CD4-positive, alpha-beta T cell treated with Interleukin-2 at 100 ng/mL for 4 hours (primary cell): ENCODE data around the gene SEPTIN7.

Experiments used
- DNase-seq: peaks from one replicate; pipeline ENCODE4 v3.0.0-alpha.2; 2020; ENCODE audit warnings: low spot score

Gene SEPTIN7

DNA sequence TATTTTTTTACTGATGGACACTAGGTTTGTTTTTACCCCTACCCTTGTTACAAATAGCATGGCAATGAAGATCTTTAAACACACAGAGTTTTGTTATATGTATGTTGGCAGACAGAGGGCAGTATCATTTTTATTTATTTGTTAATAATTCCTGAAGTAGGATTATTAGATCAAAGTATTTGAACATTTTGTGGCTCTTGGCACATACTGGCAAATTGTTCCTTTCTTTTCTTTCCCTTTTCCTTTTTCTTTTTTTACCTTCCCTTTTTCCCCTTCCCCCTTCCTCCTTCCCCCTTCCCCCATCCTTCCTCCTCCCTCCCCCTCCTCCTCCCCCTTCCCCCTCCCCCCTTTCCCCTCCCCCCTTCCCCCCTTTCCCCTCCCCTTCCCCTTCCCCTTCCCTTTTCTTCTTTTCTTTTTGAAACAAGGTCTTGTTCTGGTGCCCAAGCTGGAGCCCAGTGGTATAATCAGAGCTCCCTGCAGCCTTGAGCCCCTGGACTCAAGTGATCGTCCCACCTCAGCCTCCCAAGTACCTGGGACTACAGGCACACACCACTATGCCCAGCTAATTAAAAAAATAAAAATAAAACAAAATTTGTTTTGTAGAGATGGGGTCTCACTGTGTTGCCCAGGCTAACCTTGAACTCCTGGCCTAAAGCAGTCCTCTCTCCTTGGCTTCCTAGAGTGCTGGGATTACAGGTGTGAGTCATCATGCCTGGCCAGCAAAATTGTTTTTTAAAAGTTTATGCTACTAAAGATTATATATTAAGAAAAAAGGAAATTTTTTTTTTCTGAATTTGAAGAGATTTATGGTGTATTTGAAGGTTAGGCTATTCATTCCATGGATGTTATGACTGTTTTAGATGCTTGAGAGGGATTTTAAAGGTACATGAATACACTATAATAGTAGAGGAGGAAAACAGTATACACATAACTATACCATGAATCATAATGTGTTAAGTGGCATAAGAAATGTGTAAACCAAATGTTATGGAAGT, 39.3 kb downstream of the SEPTIN7 start:
- DNase-seq = no peak

DNA sequence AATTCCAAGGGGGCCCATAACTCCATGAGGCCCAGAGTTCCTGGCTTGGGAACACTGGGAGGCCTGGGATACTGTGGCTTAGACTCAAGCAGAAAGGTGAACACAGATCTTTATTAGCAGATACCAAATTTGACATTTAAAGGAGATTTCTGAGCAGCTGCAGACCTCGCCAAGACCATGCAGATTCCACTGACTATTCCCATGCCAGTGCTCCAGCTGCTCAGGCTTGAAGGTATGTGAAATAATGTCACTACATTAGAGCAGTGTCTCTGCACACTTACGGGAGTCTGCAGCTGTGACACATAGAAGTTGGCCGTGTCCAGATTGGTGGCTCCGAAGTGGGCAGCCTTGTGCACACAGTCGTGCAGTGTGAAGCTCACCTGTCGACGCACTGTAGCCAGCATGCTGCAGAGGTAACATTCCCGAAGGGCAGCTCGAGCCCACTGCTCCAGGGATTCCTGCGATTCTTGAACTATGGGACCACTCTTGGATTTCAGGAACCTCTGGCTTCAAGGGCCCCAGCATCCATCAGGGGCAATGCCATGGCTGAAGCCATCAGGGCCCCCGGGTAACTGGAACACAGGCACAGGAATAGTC, 46.1 kb downstream of the SEPTIN7 start:
- no peak for DNase-seq

DNA sequence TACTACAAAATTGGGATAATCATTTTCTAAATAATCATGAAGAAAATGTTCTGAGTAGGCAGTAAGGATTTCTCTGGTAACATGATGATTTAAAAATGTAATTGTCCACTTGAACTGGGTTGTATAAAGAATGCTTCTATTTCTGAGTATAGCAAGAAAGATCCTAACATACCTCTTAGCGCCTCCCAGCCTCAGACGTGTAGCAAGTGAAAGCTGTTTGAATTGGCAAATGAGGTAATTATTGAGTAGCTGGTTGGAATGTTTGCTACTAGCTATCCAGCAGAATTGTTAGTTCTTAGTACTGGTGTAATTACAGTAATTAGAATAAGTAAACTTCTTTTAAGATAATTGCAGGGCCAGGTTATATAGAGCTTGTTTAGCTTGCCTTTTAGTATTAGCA, 47.9 kb downstream of the SEPTIN7 start:
- no peak for DNase-seq

DNA sequence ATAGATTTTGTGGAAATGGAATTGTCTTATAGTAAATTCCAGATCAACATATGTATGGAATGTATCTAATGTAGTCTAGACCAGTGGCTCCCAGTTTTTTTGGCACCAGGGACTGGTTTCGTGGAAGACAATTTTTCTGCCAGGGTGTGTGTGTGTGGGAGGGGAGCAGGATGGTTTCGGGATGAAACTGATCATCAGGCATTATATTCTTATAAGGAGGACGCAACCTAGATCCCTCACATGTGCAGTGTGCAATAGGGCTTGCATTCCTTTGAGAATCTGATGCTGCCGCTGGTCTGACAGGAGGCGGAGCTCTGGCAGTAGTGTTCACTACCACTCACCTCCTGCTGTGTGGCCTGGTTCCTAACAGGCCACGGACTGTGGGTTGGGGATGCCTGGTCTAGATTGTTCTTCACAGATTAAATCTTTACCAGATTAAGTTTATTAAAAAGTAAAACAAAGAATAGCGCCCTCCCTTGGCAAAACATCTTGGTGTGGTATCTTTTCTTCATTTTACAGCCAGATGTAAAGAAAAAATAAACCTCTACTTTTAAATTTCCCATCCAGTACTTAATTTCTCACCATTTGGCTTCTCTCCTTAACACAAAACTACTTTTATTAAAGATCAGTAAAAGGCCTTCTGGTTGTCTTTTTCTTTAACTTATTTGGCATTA, 48.4 kb downstream of the SEPTIN7 start:
- no peak for DNase-seq

- no peak for DNase-seq
These were observed 49.1 kb downstream of the SEPTIN7 start for GRCh38 chr7:35849954-35850353.
